Measurements from ENCODE around the gene PLEKHA4.

PLEKHA4 gene

GRCh38 chr19:48806818-48807589 lies 61.4 kb downstream of the PLEKHA4 start:
- no peak for TF ChIP-seq TAF1 (IDR thresholded peaks at IDR 0.05; ENCODE audit: borderline replicate concordance, insufficient read depth, low read length)
- no peak for TF ChIP-seq POLR2AphosphoS5 (IDR thresholded peaks at IDR 0.05; ENCODE audit: low read depth, low read length)
- no peak for TF ChIP-seq SIN3A (IDR thresholded peaks at IDR 0.05; ENCODE audit: borderline replicate concordance, insufficient read depth, low read length)
- TF ChIP-seq, protein P1, sequence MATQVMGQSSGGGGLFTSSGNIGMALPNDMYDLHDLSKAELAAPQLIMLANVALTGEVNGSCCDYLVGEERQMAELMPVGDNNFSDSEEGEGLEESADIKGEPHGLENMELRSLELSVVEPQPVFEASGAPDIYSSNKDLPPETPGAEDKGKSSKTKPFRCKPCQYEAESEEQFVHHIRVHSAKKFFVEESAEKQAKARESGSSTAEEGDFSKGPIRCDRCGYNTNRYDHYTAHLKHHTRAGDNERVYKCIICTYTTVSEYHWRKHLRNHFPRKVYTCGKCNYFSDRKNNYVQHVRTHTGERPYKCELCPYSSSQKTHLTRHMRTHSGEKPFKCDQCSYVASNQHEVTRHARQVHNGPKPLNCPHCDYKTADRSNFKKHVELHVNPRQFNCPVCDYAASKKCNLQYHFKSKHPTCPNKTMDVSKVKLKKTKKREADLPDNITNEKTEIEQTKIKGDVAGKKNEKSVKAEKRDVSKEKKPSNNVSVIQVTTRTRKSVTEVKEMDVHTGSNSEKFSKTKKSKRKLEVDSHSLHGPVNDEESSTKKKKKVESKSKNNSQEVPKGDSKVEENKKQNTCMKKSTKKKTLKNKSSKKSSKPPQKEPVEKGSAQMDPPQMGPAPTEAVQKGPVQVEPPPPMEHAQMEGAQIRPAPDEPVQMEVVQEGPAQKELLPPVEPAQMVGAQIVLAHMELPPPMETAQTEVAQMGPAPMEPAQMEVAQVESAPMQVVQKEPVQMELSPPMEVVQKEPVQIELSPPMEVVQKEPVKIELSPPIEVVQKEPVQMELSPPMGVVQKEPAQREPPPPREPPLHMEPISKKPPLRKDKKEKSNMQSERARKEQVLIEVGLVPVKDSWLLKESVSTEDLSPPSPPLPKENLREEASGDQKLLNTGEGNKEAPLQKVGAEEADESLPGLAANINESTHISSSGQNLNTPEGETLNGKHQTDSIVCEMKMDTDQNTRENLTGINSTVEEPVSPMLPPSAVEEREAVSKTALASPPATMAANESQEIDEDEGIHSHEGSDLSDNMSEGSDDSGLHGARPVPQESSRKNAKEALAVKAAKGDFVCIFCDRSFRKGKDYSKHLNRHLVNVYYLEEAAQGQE (IDR thresholded peaks at IDR 0.05; ENCODE audit: insufficient read depth in 1 of 2, low read depth in 2 of 2, low read length in 2 of 2) = no peak
- TF ChIP-seq FOXP2 (optimal IDR thresholded peaks at IDR 0.05; ENCODE audit: borderline replicate concordance, extremely low read depth, extremely low read length, insufficient read depth) = no peak

DNA sequence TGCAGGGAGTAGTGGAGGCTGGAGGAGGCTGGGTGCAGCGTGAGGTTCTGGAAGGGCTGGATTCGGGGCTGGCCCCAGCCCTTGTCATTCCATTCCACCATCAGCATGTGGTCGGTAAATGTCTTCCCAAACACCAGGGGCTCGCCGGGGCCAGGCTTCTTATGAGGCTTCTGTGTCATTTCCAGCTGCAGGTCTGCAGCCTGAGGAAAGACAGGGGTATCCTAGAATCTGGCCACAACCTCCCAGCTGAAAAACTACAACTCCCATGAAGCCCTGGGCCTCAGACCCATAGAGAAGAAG lies 61.9 kb downstream of the PLEKHA4 start:
- TF ChIP-seq FOXP2 (optimal IDR thresholded peaks at IDR 0.05; ENCODE audit: borderline replicate concordance, extremely low read depth, extremely low read length, insufficient read depth) = no peak
- no peak for TF ChIP-seq TAF1 (IDR thresholded peaks at IDR 0.05; ENCODE audit: borderline replicate concordance, insufficient read depth, low read length)
- no peak for TF ChIP-seq POLR2AphosphoS5 (IDR thresholded peaks at IDR 0.05; ENCODE audit: low read depth, low read length)
- TF ChIP-seq SIN3A (IDR thresholded peaks at IDR 0.05; ENCODE audit: borderline replicate concordance, insufficient read depth, low read length) = no peak
- TF ChIP-seq, protein P1 (IDR thresholded peaks at IDR 0.05; ENCODE audit: insufficient read depth in 1 of 2, low read depth in 2 of 2, low read length in 2 of 2) = no peak

- TF ChIP-seq SIN3A (IDR thresholded peaks at IDR 0.05; ENCODE audit: borderline replicate concordance, insufficient read depth, low read length) = no peak
- TF ChIP-seq, protein P1 (IDR thresholded peaks at IDR 0.05; ENCODE audit: insufficient read depth in 1 of 2, low read depth in 2 of 2, low read length in 2 of 2) = no peak
- TF ChIP-seq POLR2AphosphoS5 (IDR thresholded peaks at IDR 0.05; ENCODE audit: low read depth, low read length) = no peak
- no peak for TF ChIP-seq FOXP2 (optimal IDR thresholded peaks at IDR 0.05; ENCODE audit: borderline replicate concordance, extremely low read depth, extremely low read length, insufficient read depth)
- no peak for TF ChIP-seq TAF1 (IDR thresholded peaks at IDR 0.05; ENCODE audit: borderline replicate concordance, insufficient read depth, low read length)
Observed at GRCh38 chr19:48805452-48805851, 63.0 kb downstream of the PLEKHA4 start.

DNA sequence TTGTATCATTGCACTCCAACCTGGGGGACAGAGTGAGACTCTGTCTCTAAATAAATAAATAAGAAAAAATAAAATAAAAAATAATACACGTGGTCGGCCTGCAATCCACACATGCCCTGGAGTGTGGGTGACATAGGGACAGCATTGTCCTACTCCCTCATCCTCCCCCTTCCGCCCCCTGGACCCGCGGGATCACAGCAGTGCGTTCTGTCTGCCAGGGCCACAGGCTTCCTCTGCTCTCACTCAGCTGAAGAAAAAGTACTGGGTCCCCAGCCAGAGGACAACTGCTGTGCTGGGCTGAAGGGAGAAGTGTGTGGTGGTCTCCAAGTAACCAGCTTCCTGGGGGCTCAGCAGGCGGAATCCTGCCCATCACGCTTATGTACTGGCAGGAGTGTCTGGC lies 63.9 kb downstream of the PLEKHA4 start:
- TF ChIP-seq, protein P1 (IDR thresholded peaks at IDR 0.05; ENCODE audit: insufficient read depth in 1 of 2, low read depth in 2 of 2, low read length in 2 of 2) = no peak
- TF ChIP-seq SIN3A (IDR thresholded peaks at IDR 0.05; ENCODE audit: borderline replicate concordance, insufficient read depth, low read length) (no peak), FOXP2 (optimal IDR thresholded peaks at IDR 0.05; ENCODE audit: borderline replicate concordance, extremely low read depth, extremely low read length, insufficient read depth) (no peak), TAF1 (IDR thresholded peaks at IDR 0.05; ENCODE audit: borderline replicate concordance, insufficient read depth, low read length) (no peak), POLR2AphosphoS5 (IDR thresholded peaks at IDR 0.05; ENCODE audit: low read depth, low read length) (no peak)

Data from PFSK-1 (cell line).